ENCODE data around the gene OR4B1. TPM values are rescaled to one million over a fixed set of nuclear protein-coding genes. Genes with fewer than 3 reads are reported as not detected.

Gene OR4B1
- total RNA-seq, 1 donor, result not detected

- no peaks in the 10 kb centered on the region for H3K9me3 ChIP-seq (ENCODE audit: low read depth, low read length)
- H3K4me1 ChIP-seq (ENCODE audit: insufficient read depth, low read length), result no peaks in the 10 kb centered on the region
- H3K4me2 ChIP-seq (ENCODE audit: insufficient read depth, low read length), result no peak overlapping the region
- no peaks in the 10 kb centered on the region for H4K20me1 ChIP-seq (ENCODE audit: insufficient read depth, low read length)
- no peak overlapping the region for H3K4me3 ChIP-seq (ENCODE audit: insufficient read depth, low read length)
- H3K27ac ChIP-seq (ENCODE audit: low read depth, low read length), result no peak overlapping the region
- no peak for DNase-seq (ENCODE audit: insufficient read length, low spot score, missing footprints)
- H3K27me3 ChIP-seq (ENCODE audit: insufficient read depth, low read length), result no peaks in the 10 kb centered on the region
- no peaks in the 10 kb centered on the region for H3K79me2 ChIP-seq (ENCODE audit: insufficient read depth, low read length)
- TF ChIP-seq, protein P1, sequence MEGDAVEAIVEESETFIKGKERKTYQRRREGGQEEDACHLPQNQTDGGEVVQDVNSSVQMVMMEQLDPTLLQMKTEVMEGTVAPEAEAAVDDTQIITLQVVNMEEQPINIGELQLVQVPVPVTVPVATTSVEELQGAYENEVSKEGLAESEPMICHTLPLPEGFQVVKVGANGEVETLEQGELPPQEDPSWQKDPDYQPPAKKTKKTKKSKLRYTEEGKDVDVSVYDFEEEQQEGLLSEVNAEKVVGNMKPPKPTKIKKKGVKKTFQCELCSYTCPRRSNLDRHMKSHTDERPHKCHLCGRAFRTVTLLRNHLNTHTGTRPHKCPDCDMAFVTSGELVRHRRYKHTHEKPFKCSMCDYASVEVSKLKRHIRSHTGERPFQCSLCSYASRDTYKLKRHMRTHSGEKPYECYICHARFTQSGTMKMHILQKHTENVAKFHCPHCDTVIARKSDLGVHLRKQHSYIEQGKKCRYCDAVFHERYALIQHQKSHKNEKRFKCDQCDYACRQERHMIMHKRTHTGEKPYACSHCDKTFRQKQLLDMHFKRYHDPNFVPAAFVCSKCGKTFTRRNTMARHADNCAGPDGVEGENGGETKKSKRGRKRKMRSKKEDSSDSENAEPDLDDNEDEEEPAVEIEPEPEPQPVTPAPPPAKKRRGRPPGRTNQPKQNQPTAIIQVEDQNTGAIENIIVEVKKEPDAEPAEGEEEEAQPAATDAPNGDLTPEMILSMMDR (IDR thresholded peaks at IDR 0.05; ENCODE audit: extremely low read depth, low read depth, low read length), result no peak
- no peaks in the 10 kb centered on the region for H3K36me3 ChIP-seq (ENCODE audit: insufficient read depth, low read length)
- H2AFZ ChIP-seq (ENCODE audit: low read length), result no peak overlapping the region
Observed at GRCh38 chr11:48237727-48238126, 21.1 kb downstream of the OR4B1 start.

DNA sequence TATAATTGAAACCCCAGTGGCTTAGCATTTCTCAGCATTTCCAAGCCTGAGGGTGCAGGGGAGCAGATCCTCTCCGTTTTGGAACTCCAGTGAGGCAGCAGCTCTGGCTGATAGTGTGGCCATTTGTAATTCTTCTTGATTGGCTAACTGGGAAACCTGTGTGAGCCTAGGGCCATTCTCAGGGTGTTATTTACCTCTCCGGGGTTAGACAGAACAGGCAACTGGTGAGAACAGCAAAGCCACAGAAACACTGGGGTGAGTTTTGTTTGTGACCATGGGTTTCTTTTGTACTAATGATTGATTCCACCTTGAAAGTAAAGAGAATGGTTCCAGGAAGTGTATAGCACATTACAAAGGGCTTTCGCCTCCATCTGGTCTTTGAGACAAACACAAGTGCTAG, 25.9 kb downstream of the OR4B1 start:
- Histone ChIP-seq H3K9me3 (ENCODE audit: low read depth, low read length) (no peaks in the 10 kb centered on the region), H3K4me1 (ENCODE audit: insufficient read depth, low read length) (no peaks in the 10 kb centered on the region), H4K20me1 (ENCODE audit: insufficient read depth, low read length) (no peaks in the 10 kb centered on the region), H3K4me3 (ENCODE audit: insufficient read depth, low read length) (no peak overlapping the region), H3K79me2 (ENCODE audit: insufficient read depth, low read length) (no peaks in the 10 kb centered on the region), H3K27ac (ENCODE audit: low read depth, low read length) (no peak overlapping the region), H3K4me2 (ENCODE audit: insufficient read depth, low read length) (no peak overlapping the region), H2AFZ (ENCODE audit: low read length) (no peak overlapping the region), H3K36me3 (ENCODE audit: insufficient read depth, low read length) (no peaks in the 10 kb centered on the region), H3K27me3 (ENCODE audit: insufficient read depth, low read length) (no peaks in the 10 kb centered on the region)
- TF ChIP-seq, protein P1 (IDR thresholded peaks at IDR 0.05; ENCODE audit: extremely low read depth, low read depth, low read length), result no peak
- DNase-seq (ENCODE audit: insufficient read length, low spot score, missing footprints), result no peak

DNA sequence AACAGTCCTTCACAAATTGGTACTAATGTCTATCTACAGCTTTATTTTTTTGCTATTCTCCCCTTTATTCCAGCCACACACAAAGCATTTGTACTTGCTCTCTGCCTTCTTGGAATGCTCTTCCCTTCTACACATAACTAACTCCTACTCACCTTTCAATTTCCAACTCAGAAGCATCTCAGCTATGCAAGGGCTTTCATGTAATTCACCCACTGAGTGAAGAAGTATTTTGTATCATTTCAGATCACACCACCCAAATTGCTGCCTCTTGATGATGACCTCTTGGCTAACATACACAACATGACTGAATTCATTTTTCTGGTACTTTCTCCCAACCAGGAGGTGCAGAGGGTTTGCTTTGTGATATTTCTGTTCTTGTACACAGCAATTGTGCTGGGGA, 28.2 kb downstream of the OR4B1 start, which contains the start of gene OR4X2:
Gene OR4X2 (plus strand): TSS at position 301 of the 400 bp plus-strand sequence. CDS start 0 bp downstream, at position 301.
- Histone ChIP-seq H3K4me3 (ENCODE audit: insufficient read depth, low read length) (no peak within 1 kb of the TSS), H3K79me2 (ENCODE audit: insufficient read depth, low read length) (no peaks in the 10 kb centered on the region), H3K4me2 (ENCODE audit: insufficient read depth, low read length) (no peak within 1 kb of the TSS), H3K9me3 (ENCODE audit: low read depth, low read length) (no peaks in the 10 kb centered on the region), H3K36me3 (ENCODE audit: insufficient read depth, low read length) (no peaks in the 10 kb centered on the region), H4K20me1 (ENCODE audit: insufficient read depth, low read length) (no peaks in the 10 kb centered on the region), H2AFZ (ENCODE audit: low read length) (no peak within 1 kb of the TSS), H3K4me1 (ENCODE audit: insufficient read depth, low read length) (no peaks in the 10 kb centered on the region), H3K27ac (ENCODE audit: low read depth, low read length) (no peak within 1 kb of the TSS), H3K27me3 (ENCODE audit: insufficient read depth, low read length) (no peaks in the 10 kb centered on the region)
- TF ChIP-seq, protein P1 (IDR thresholded peaks at IDR 0.05; ENCODE audit: extremely low read depth, low read depth, low read length), result no peak
- no peak for DNase-seq (ENCODE audit: insufficient read length, low spot score, missing footprints)

DNA sequence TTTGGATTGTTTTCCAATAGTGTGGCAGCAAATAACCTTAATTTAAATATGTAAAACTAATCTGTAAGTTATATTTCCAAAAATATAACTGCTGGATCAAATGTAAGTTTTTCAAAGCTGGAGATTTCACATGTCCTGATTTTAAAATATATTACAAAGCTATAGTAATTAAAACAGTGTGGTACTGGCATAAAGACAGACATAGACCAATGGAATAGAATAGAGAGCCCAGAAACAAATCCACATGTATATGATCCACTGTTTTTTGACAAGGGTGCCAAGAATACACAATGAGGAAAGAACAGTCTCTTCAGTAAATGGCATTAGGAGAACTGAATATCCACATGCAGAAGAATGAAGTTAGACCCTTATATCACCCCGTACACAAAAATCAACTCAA, 32.3 kb downstream of the OR4B1 start:
- no peaks in the 10 kb centered on the region for H4K20me1 ChIP-seq (ENCODE audit: insufficient read depth, low read length)
- no peaks in the 10 kb centered on the region for H3K4me1 ChIP-seq (ENCODE audit: insufficient read depth, low read length)
- TF ChIP-seq, protein P1 (IDR thresholded peaks at IDR 0.05; ENCODE audit: extremely low read depth, low read depth, low read length), result no peak
- H2AFZ ChIP-seq (ENCODE audit: low read length), result no peak overlapping the region
- no peaks in the 10 kb centered on the region for H3K27me3 ChIP-seq (ENCODE audit: insufficient read depth, low read length)
- H3K4me3 ChIP-seq (ENCODE audit: insufficient read depth, low read length), result no peak overlapping the region
- H3K9me3 ChIP-seq (ENCODE audit: low read depth, low read length), result no peaks in the 10 kb centered on the region
- no peak overlapping the region for H3K27ac ChIP-seq (ENCODE audit: low read depth, low read length)
- H3K4me2 ChIP-seq (ENCODE audit: insufficient read depth, low read length), result no peak overlapping the region
- H3K36me3 ChIP-seq (ENCODE audit: insufficient read depth, low read length), result no peaks in the 10 kb centered on the region
- no peak for DNase-seq (ENCODE audit: insufficient read length, low spot score, missing footprints)
- no peaks in the 10 kb centered on the region for H3K79me2 ChIP-seq (ENCODE audit: insufficient read depth, low read length)
